Sigmoid colon (tissue), 7 donors: ENCODE measurements around the gene SLC8A2. TPM values are rescaled to one million over a fixed set of nuclear protein-coding genes. Genes with fewer than 3 reads are reported as not detected.

Source experiments
- DNase-seq: peaks from one replicate; pipeline ENCODE4 v3.0.0-alpha.2; 2019
- H3K27ac ChIP-seq, 4 donors: fragments of 200-600 bp; sonication (generic); one replicate each; pipeline ENCODE4 v1.5.1; 2016 to 2019; ENCODE audit warnings: mild to moderate bottlenecking in 1 of 4
- H3K27me3 ChIP-seq, 3 donors: fragments of 200-600 bp; sonication (generic); one replicate each; pipeline ENCODE4 v1.5.1; 2019; ENCODE audit warnings: mild to moderate bottlenecking in 1 of 3
- H3K36me3 ChIP-seq, 4 donors: fragments of 200-600 bp; sonication (generic); one replicate each; pipeline ENCODE4 v1.5.1; 2016 to 2019
- H3K4me1 ChIP-seq, 4 donors: fragments of 200-600 bp; sonication (generic); one replicate each; pipeline ENCODE4 v1.5.1; 2017 to 2019
- H3K4me3 ChIP-seq, 4 donors: fragments of 200-600 bp; sonication (generic); one replicate each; pipeline ENCODE4 v1.5.1; 2017 to 2019; ENCODE audit warnings: mild to moderate bottlenecking in 2 of 4, moderate library complexity in 1 of 4
- H3K9me3 ChIP-seq, 4 donors: fragments of 200-600 bp in 3 of 4; sonication (generic) in 3 of 4; one replicate each; pipeline versions ENCODE4 v1.5.1 to v1.6.1; 2013 to 2019
- EP300 ChIP-seq, 4 donors: sonication (generic); formaldehyde crosslinking; IDR thresholded peaks; one replicate each; pipeline ENCODE4 v1.6.1; 2017; ENCODE audit warnings: antibody characterized with exemption in 4 of 4
- POLR2A ChIP-seq, 2 donors: fragments of 450-650 bp; IDR thresholded peaks; one replicate each; pipeline ENCODE4 v1.6.1; 2016; ENCODE audit warnings: antibody characterized with exemption in 2 of 2, mild to moderate bottlenecking in 2 of 2, moderate library complexity in 2 of 2
- POLR2AphosphoS5 ChIP-seq, 4 donors: sonication (generic); formaldehyde crosslinking; IDR thresholded peaks; one replicate each; pipeline ENCODE4 v1.6.1; 2017; ENCODE audit warnings: antibody characterized with exemption in 4 of 4
- WGBS, 2 donors: extraction: QIAGEN DNeasy Blood & Tissue Kit; methylation state at CpG; one replicate each; pipeline ENCODE4 v1.1.7; 2013; 5-methylcytosine and 5-hydroxymethylcytosine counted together
- intact Hi-C: fragments of 100-400 bp; cut with DNase I; formaldehyde crosslinking; loops from one replicate; pipeline ENCODE4 v1.15.1; 2023
- polyA plus RNA-seq, 3 donors: library from polyadenylated mRNA; stranded (reverse); fragments of 200-250 nt; gene quantifications; one replicate each; pipeline ENCODE4 v1.2.3, GENCODE V29; 2013
- total RNA-seq, 4 donors: library from RNA; depleted of rRNA; stranded (reverse); fragments of >200 nt; gene quantifications; one replicate each; pipeline ENCODE4 v1.1.0, GENCODE V29; 2016
- TF ChIP-seq, protein P1 (sequence below), 4 experiments: fragments of 450-650 bp in 3 of 4; fragments of 200-600 bp in 1 of 4; IDR thresholded peaks; one replicate each; pipeline ENCODE4 v1.5.1; 2016 to 2019; ENCODE audit warnings: antibody characterized with exemption in 4 of 4, mild to moderate bottlenecking in 3 of 4, moderate library complexity in 2 of 4
- donor health status: healthy with polysubstance abuse.
- donor health status: Bipolar disorder and iron deficiency.
- donor health status: healthy.

The SLC8A2 gene
- total and polyA plus RNA-seq, 7 donors = 1.1 to 39.9 (median 10.0) TPM; not detected in 2

- TF ChIP-seq POLR2A (IDR thresholded peaks at IDR 0.05) = no peak
- no peak for TF ChIP-seq EP300 (IDR thresholded peaks at IDR 0.05)
- no peak for TF ChIP-seq POLR2AphosphoS5 (IDR thresholded peaks at IDR 0.05)
- TF ChIP-seq, protein P1, sequence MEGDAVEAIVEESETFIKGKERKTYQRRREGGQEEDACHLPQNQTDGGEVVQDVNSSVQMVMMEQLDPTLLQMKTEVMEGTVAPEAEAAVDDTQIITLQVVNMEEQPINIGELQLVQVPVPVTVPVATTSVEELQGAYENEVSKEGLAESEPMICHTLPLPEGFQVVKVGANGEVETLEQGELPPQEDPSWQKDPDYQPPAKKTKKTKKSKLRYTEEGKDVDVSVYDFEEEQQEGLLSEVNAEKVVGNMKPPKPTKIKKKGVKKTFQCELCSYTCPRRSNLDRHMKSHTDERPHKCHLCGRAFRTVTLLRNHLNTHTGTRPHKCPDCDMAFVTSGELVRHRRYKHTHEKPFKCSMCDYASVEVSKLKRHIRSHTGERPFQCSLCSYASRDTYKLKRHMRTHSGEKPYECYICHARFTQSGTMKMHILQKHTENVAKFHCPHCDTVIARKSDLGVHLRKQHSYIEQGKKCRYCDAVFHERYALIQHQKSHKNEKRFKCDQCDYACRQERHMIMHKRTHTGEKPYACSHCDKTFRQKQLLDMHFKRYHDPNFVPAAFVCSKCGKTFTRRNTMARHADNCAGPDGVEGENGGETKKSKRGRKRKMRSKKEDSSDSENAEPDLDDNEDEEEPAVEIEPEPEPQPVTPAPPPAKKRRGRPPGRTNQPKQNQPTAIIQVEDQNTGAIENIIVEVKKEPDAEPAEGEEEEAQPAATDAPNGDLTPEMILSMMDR (IDR thresholded peaks at IDR 0.05) = no peak
- peaks cover 3 to 32% (median 6%) of the 10 kb centered on the region in 3 donors for H3K27me3 ChIP-seq
Measured at GRCh38 chr19:47433121-47433520, 38.6 kb downstream of the SLC8A2 start.

GRCh38 chr19:47432499-47432898 is 39.2 kb downstream of the SLC8A2 start:
- no peaks in the 10 kb centered on the region for H3K36me3 ChIP-seq
- peaks cover 0 to 32% (median 31%) of the 10 kb centered on the region in 4 donors for H3K4me1 ChIP-seq
- no peak overlapping the region for H3K27ac ChIP-seq
- DNase-seq = no peak
- no peak for TF ChIP-seq EP300 (IDR thresholded peaks at IDR 0.05)
- no peak for TF ChIP-seq POLR2AphosphoS5 (IDR thresholded peaks at IDR 0.05)
- TF ChIP-seq, protein P1 (IDR thresholded peaks at IDR 0.05) = no peak
- no peak for TF ChIP-seq POLR2A (IDR thresholded peaks at IDR 0.05)
- no peaks in the 10 kb centered on the region for H3K9me3 ChIP-seq
- no peak overlapping the region for H3K4me3 ChIP-seq
- H3K27me3 ChIP-seq = peaks cover 3 to 32% (median 6%) of the 10 kb centered on the region in 3 donors
- intact Hi-C loops = no loop called here

More at GRCh38 chr19:47433121-47433520, 38.6 kb downstream of the SLC8A2 start:
- Histone ChIP-seq H3K4me3 (no peak overlapping the region), H3K27ac (no peak overlapping the region), H3K36me3 (no peaks in the 10 kb centered on the region), H3K4me1 (peaks cover 0 to 26% (median 25%) of the 10 kb centered on the region in 4 donors), H3K9me3 (no peaks in the 10 kb centered on the region)
- intact Hi-C loops = no loop called here
- DNase-seq = no peak
- WGBS, 2 donors = 32 to 48% methylated on average over 1 of the region's 1 CpG

- 73 to 83% methylated on average over 18 of the region's 18 CpGs for WGBS, 2 donors
- DNase-seq = no peak
- peaks cover 0 to 36% (median 33%) of the 10 kb centered on the region in 4 donors for H3K4me1 ChIP-seq
- intact Hi-C loops = no loop called here
- TF ChIP-seq POLR2AphosphoS5 (IDR thresholded peaks at IDR 0.05) = no peak
- no peak for TF ChIP-seq EP300 (IDR thresholded peaks at IDR 0.05)
- TF ChIP-seq, protein P1 (IDR thresholded peaks at IDR 0.05) = no peak
- no peak for TF ChIP-seq POLR2A (IDR thresholded peaks at IDR 0.05)
- H3K36me3 ChIP-seq = no peaks in the 10 kb centered on the region
- no peak overlapping the region for H3K27ac ChIP-seq
- H3K27me3 ChIP-seq = peaks cover 3 to 32% (median 6%) of the 10 kb centered on the region in 3 donors
- no peaks in the 10 kb centered on the region for H3K9me3 ChIP-seq
- H3K4me3 ChIP-seq = no peak overlapping the region
Measured at GRCh38 chr19:47432091-47432490, 39.6 kb downstream of the SLC8A2 start.

- TF ChIP-seq, protein P1 (IDR thresholded peaks at IDR 0.05) = peak in 3 of 4 experiments; percentile 26 to 32 (median 31)
- TF ChIP-seq POLR2AphosphoS5 (IDR thresholded peaks at IDR 0.05) (peak in 2 of 4 donors; percentile 19 to 40), POLR2A (IDR thresholded peaks at IDR 0.05) (no peak), EP300 (IDR thresholded peaks at IDR 0.05) (no peak)
- Histone ChIP-seq H3K9me3 (no peaks in the 10 kb centered on the region), H3K27me3 (peaks cover 3 to 45% (median 6%) of the 10 kb centered on the region in 3 donors), H3K4me3 (peak overlapping the region in 2 of 4 donors; percentile 13 to 27), H3K4me1 (peaks cover 0 to 38% (median 33%) of the 10 kb centered on the region in 4 donors), H3K36me3 (no peaks in the 10 kb centered on the region), H3K27ac (peak overlapping the region in 1 of 4 donors; percentile 37)
- DNase-seq = no peak
- WGBS, 2 donors = 6 to 7% methylated on average over 69 of the region's 69 CpGs
- intact Hi-C loops = no loop called here
Measured at GRCh38 chr19:47430041-47430802, 41.5 kb downstream of the SLC8A2 start.
